GM10266 (cell line): ENCODE data around the gene SPHK2.
"Not testable (repeated sequence)": the region's sequence is repeated elsewhere in the genome, so short reads cannot be mapped to it uniquely, and the experiment has no call there.

Source experiments
- DNase-seq: peaks from one replicate; pipeline ENCODE4 v3.0.0; 2012; ENCODE audit errors: extremely low spot score
- TF ChIP-seq, protein P1 (sequence below): IDR thresholded peaks from 2 replicates; pipeline ENCODE4 v1.5.1; 2012; ENCODE audit warnings: mild to moderate bottlenecking, low read depth; ENCODE audit not compliant: control insufficient read depth, insufficient read depth; ENCODE audit errors: missing control alignments

SPHK2 gene

DNA sequence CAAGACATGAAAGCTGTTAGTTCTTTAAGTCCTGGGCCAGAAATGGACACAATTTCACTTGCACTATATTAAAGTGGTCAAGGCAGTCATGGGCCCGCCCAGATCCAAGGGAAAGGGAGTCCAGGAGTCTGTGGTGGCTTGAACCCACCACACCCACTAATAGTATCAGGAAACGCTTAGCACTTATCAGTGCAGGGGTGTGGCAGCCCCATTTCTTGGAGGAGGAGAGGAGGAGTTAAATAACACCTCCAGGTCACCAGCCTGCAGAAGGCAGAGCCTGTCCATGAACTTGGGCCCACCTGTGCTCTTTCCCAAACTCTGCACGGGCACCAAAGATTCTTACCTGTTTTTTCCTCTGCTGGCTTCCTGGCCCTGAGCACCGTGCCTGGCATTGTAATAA lies 58.9 kb downstream of the SPHK2 start:
- DNase-seq, result no peak
- TF ChIP-seq, protein P1, sequence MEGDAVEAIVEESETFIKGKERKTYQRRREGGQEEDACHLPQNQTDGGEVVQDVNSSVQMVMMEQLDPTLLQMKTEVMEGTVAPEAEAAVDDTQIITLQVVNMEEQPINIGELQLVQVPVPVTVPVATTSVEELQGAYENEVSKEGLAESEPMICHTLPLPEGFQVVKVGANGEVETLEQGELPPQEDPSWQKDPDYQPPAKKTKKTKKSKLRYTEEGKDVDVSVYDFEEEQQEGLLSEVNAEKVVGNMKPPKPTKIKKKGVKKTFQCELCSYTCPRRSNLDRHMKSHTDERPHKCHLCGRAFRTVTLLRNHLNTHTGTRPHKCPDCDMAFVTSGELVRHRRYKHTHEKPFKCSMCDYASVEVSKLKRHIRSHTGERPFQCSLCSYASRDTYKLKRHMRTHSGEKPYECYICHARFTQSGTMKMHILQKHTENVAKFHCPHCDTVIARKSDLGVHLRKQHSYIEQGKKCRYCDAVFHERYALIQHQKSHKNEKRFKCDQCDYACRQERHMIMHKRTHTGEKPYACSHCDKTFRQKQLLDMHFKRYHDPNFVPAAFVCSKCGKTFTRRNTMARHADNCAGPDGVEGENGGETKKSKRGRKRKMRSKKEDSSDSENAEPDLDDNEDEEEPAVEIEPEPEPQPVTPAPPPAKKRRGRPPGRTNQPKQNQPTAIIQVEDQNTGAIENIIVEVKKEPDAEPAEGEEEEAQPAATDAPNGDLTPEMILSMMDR, result no peak

DNA sequence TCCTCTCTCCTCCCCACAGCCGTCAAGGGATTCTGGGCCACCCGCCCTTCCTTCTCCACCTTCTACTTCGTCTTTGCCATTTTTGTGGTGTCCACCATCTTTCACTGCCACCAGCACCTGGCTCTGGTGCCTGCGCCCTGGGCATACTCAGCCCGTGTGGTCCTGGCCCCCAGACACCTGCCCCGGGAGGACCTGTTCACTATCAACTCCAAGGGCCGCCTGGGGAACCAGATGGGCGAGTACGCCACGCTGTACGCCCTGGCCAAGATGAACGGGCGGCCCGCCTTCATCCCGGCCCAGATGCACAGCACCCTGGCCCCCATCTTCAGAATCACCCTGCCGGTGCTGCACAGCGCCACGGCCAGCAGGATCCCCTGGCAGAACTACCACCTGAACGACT lies 60.7 kb downstream of the SPHK2 start:
- not testable (repeated sequence) for DNase-seq
